ENCODE data around the gene EYA2.

EYA2 gene

GRCh38 chr20:47228654-47229053, 334.0 kb downstream of the EYA2 start:
- Histone ChIP-seq H3K9me3 (no peaks in the 10 kb centered on the region), H3K36me3 (replicated peaks) (peaks cover 80% of the 10 kb centered on the region), H3K4me3 (no peak overlapping the region), H3K27me3 (ENCODE audit: low read depth) (no peaks in the 10 kb centered on the region), H3K4me1 (no peaks in the 10 kb centered on the region)
- in situ Hi-C loops (cut with MboI; ENCODE audit: low sequenced_read_pairs) = no loop called here
- DNase-seq (ENCODE audit: low spot score in 2 of 2) = no peak

- Histone ChIP-seq H3K4me1 (no peaks in the 10 kb centered on the region), H3K4me3 (no peak overlapping the region), H3K9me3 (no peaks in the 10 kb centered on the region), H3K27me3 (ENCODE audit: low read depth) (no peaks in the 10 kb centered on the region), H3K36me3 (replicated peaks) (peaks cover 84% of the 10 kb centered on the region)
- in situ Hi-C loops (cut with MboI; ENCODE audit: low sequenced_read_pairs) = no loop called here
- DNase-seq (ENCODE audit: low spot score in 2 of 2) = no peak
These were observed 336.2 kb downstream of the EYA2 start for GRCh38 chr20:47230811-47231256.

GRCh38 chr20:47231382-47232039, 336.9 kb downstream of the EYA2 start:
- H3K9me3 ChIP-seq = no peaks in the 10 kb centered on the region
- in situ Hi-C loops (cut with MboI; ENCODE audit: low sequenced_read_pairs) = no loop called here
- H3K27me3 ChIP-seq (ENCODE audit: low read depth) = no peaks in the 10 kb centered on the region
- H3K4me3 ChIP-seq = no peak overlapping the region
- peaks cover 87% of the 10 kb centered on the region for H3K36me3 ChIP-seq (replicated peaks)
- no peak for DNase-seq (ENCODE audit: low spot score in 2 of 2)
- no peaks in the 10 kb centered on the region for H3K4me1 ChIP-seq

- in situ Hi-C loops (cut with MboI; ENCODE audit: low sequenced_read_pairs) = no loop called here
- Histone ChIP-seq H3K9me3 (no peaks in the 10 kb centered on the region), H3K36me3 (replicated peaks) (peaks cover 85% of the 10 kb centered on the region), H3K4me1 (no peaks in the 10 kb centered on the region), H3K27me3 (ENCODE audit: low read depth) (no peaks in the 10 kb centered on the region), H3K4me3 (no peak overlapping the region)
- no peak for DNase-seq (ENCODE audit: low spot score in 2 of 2)
These were observed 337.9 kb downstream of the EYA2 start for GRCh38 chr20:47232518-47232917.

- Histone ChIP-seq H3K4me3 (no peak overlapping the region), H3K27me3 (ENCODE audit: low read depth) (no peaks in the 10 kb centered on the region), H3K4me1 (no peaks in the 10 kb centered on the region), H3K9me3 (no peaks in the 10 kb centered on the region), H3K36me3 (replicated peaks) (peaks cover 87% of the 10 kb centered on the region)
- in situ Hi-C loops (cut with MboI; ENCODE audit: low sequenced_read_pairs) = no loop called here
- no peak for DNase-seq (ENCODE audit: low spot score in 2 of 2)
These were observed 338.9 kb downstream of the EYA2 start for GRCh38 chr20:47233333-47234188.

- in situ Hi-C loops (cut with MboI; ENCODE audit: low sequenced_read_pairs) = no loop called here
These were observed 340.5 kb downstream of the EYA2 start for GRCh38 chr20:47235111-47235510.

GRCh38 chr20:47235853-47236638, 341.4 kb downstream of the EYA2 start:
- H3K9me3 ChIP-seq = no peaks in the 10 kb centered on the region
- in situ Hi-C loops (cut with MboI; ENCODE audit: low sequenced_read_pairs) = no loop called here
- no peak for DNase-seq (ENCODE audit: low spot score in 2 of 2)
- no peaks in the 10 kb centered on the region for H3K4me1 ChIP-seq
- no peaks in the 10 kb centered on the region for H3K27me3 ChIP-seq (ENCODE audit: low read depth)
- no peak overlapping the region for H3K4me3 ChIP-seq
- peaks cover 82% of the 10 kb centered on the region for H3K36me3 ChIP-seq (replicated peaks)

More at GRCh38 chr20:47235111-47235510, 340.5 kb downstream of the EYA2 start:
- DNase-seq (ENCODE audit: low spot score in 2 of 2) = no peak
- Histone ChIP-seq H3K36me3 (replicated peaks) (peaks cover 86% of the 10 kb centered on the region), H3K9me3 (no peaks in the 10 kb centered on the region), H3K4me1 (no peaks in the 10 kb centered on the region), H3K4me3 (no peak overlapping the region), H3K27me3 (ENCODE audit: low read depth) (no peaks in the 10 kb centered on the region)

GRCh38 chr20:47236639-47236900, 341.9 kb downstream of the EYA2 start:
- no peak for DNase-seq (ENCODE audit: low spot score in 2 of 2)
- H3K4me3 ChIP-seq = no peak overlapping the region
- H3K27me3 ChIP-seq (ENCODE audit: low read depth) = no peaks in the 10 kb centered on the region
- no peaks in the 10 kb centered on the region for H3K9me3 ChIP-seq
- no peaks in the 10 kb centered on the region for H3K4me1 ChIP-seq
- in situ Hi-C loops (cut with MboI; ENCODE audit: low sequenced_read_pairs) = no loop called here
- peaks cover 76% of the 10 kb centered on the region for H3K36me3 ChIP-seq (replicated peaks)

GRCh38 chr20:47237715-47238114, 343.1 kb downstream of the EYA2 start:
- H3K36me3 ChIP-seq (replicated peaks) = peaks cover 73% of the 10 kb centered on the region
- no peak for DNase-seq (ENCODE audit: low spot score in 2 of 2)
- no peaks in the 10 kb centered on the region for H3K9me3 ChIP-seq
- no peaks in the 10 kb centered on the region for H3K4me1 ChIP-seq
- no peak overlapping the region for H3K4me3 ChIP-seq
- H3K27me3 ChIP-seq (ENCODE audit: low read depth) = no peaks in the 10 kb centered on the region
- in situ Hi-C loops (cut with MboI; ENCODE audit: low sequenced_read_pairs) = no loop called here
